ENCODE data around the gene CHRNA4.

Gene CHRNA4

GRCh38 chr20:63363013-63363957 lies 2.1 kb upstream of the CHRNA4 start:
- DNase-seq (ENCODE audit: low spot score) = no peak

GRCh38 chr20:63362436-63363009 lies 1.4 kb upstream of the CHRNA4 start:
- no peak for DNase-seq (ENCODE audit: low spot score)

- DNase-seq (ENCODE audit: low spot score) = no peak
Observed at GRCh38 chr20:63361519-63362435, 628 bp upstream of the CHRNA4 start.

GRCh38 chr20:63359937-63360849 lies 956 bp downstream of the CHRNA4 start:
- no peak for DNase-seq (ENCODE audit: low spot score)

GRCh38 chr20:63359164-63359934 lies 1.8 kb downstream of the CHRNA4 start:
- DNase-seq (ENCODE audit: low spot score) = no peak

GRCh38 chr20:63357921-63358905 lies 2.9 kb downstream of the CHRNA4 start:
- no peak for DNase-seq (ENCODE audit: low spot score)

GRCh38 chr20:63356931-63357879 lies 3.9 kb downstream of the CHRNA4 start:
- DNase-seq (ENCODE audit: low spot score) = no peak

- DNase-seq (ENCODE audit: low spot score) = no peak
Observed at GRCh38 chr20:63356511-63356910, 4.6 kb downstream of the CHRNA4 start.

GRCh38 chr20:63355781-63356295 lies 5.3 kb downstream of the CHRNA4 start:
- no peak for DNase-seq (ENCODE audit: low spot score)

- no peak for DNase-seq (ENCODE audit: low spot score)
Observed at GRCh38 chr20:63354636-63355350, 6.4 kb downstream of the CHRNA4 start.

GRCh38 chr20:63352811-63353221 lies 8.3 kb downstream of the CHRNA4 start:
- DNase-seq (ENCODE audit: low spot score) = no peak

- DNase-seq (ENCODE audit: low spot score) = no peak
Observed at GRCh38 chr20:63351811-63352591, 9.1 kb downstream of the CHRNA4 start.

GRCh38 chr20:63351326-63351700 lies 9.8 kb downstream of the CHRNA4 start:
- DNase-seq (ENCODE audit: low spot score) = no peak

- DNase-seq (ENCODE audit: low spot score) = no peak
Observed at GRCh38 chr20:63350597-63351325, 10.4 kb downstream of the CHRNA4 start.

- DNase-seq (ENCODE audit: low spot score) = no peak
Observed at GRCh38 chr20:63350196-63350595, 11.0 kb downstream of the CHRNA4 start.

- no peak for DNase-seq (ENCODE audit: low spot score)
Observed at GRCh38 chr20:63349516-63349895, 11.6 kb downstream of the CHRNA4 start.

Measured in AG20443 (cell line).